Measurements from ENCODE around the gene SLC10A2. TPM values are rescaled to one million over a fixed set of nuclear protein-coding genes. Genes with fewer than 3 reads are reported as not detected.

SLC10A2 gene
- total RNA-seq, 1 donor from 2014 or later = not detected

- TF ChIP-seq, protein P1, sequence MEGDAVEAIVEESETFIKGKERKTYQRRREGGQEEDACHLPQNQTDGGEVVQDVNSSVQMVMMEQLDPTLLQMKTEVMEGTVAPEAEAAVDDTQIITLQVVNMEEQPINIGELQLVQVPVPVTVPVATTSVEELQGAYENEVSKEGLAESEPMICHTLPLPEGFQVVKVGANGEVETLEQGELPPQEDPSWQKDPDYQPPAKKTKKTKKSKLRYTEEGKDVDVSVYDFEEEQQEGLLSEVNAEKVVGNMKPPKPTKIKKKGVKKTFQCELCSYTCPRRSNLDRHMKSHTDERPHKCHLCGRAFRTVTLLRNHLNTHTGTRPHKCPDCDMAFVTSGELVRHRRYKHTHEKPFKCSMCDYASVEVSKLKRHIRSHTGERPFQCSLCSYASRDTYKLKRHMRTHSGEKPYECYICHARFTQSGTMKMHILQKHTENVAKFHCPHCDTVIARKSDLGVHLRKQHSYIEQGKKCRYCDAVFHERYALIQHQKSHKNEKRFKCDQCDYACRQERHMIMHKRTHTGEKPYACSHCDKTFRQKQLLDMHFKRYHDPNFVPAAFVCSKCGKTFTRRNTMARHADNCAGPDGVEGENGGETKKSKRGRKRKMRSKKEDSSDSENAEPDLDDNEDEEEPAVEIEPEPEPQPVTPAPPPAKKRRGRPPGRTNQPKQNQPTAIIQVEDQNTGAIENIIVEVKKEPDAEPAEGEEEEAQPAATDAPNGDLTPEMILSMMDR (IDR thresholded peaks at IDR 0.05) = no peak
- Mint-ChIP-seq H3K4me3 (ENCODE audit: unreplicated experiment) (no peak overlapping the region), H3K4me1 (ENCODE audit: unreplicated experiment) (no peaks in the 10 kb centered on the region), H3K27me3 (ENCODE audit: unreplicated experiment) (peaks cover 10% of the 10 kb centered on the region), H3K27ac (ENCODE audit: unreplicated experiment) (no peak overlapping the region), H3K9me3 (ENCODE audit: unreplicated experiment) (no peaks in the 10 kb centered on the region), H3K36me3 (ENCODE audit: unreplicated experiment) (no peaks in the 10 kb centered on the region)
- no peak for DNase-seq (ENCODE audit: extremely low spot score, unreplicated experiment)
Measured at GRCh38 chr13:103036268-103036667, 29.9 kb downstream of the SLC10A2 start.

GRCh38 chr13:103033999-103034398 lies 32.2 kb downstream of the SLC10A2 start:
- no peaks in the 10 kb centered on the region for H3K4me1 Mint-ChIP-seq (ENCODE audit: unreplicated experiment)
- no peak for DNase-seq (ENCODE audit: extremely low spot score, unreplicated experiment)
- TF ChIP-seq, protein P1 (IDR thresholded peaks at IDR 0.05) = no peak
- peaks cover 2% of the 10 kb centered on the region for H3K27me3 Mint-ChIP-seq (ENCODE audit: unreplicated experiment)
- no peak overlapping the region for H3K27ac Mint-ChIP-seq (ENCODE audit: unreplicated experiment)
- H3K4me3 Mint-ChIP-seq (ENCODE audit: unreplicated experiment) = no peak overlapping the region
- H3K9me3 Mint-ChIP-seq (ENCODE audit: unreplicated experiment) = no peaks in the 10 kb centered on the region
- H3K36me3 Mint-ChIP-seq (ENCODE audit: unreplicated experiment) = no peaks in the 10 kb centered on the region

GRCh38 chr13:103031332-103031873 lies 34.8 kb downstream of the SLC10A2 start:
- Mint-ChIP-seq H3K27me3 (ENCODE audit: unreplicated experiment) (peaks cover 2% of the 10 kb centered on the region), H3K36me3 (ENCODE audit: unreplicated experiment) (no peaks in the 10 kb centered on the region), H3K27ac (ENCODE audit: unreplicated experiment) (no peak overlapping the region), H3K4me3 (ENCODE audit: unreplicated experiment) (no peak overlapping the region), H3K4me1 (ENCODE audit: unreplicated experiment) (no peaks in the 10 kb centered on the region), H3K9me3 (ENCODE audit: unreplicated experiment) (peaks cover 8% of the 10 kb centered on the region)
- no peak for DNase-seq (ENCODE audit: extremely low spot score, unreplicated experiment)
- TF ChIP-seq, protein P1 (IDR thresholded peaks at IDR 0.05) = no peak

DNA sequence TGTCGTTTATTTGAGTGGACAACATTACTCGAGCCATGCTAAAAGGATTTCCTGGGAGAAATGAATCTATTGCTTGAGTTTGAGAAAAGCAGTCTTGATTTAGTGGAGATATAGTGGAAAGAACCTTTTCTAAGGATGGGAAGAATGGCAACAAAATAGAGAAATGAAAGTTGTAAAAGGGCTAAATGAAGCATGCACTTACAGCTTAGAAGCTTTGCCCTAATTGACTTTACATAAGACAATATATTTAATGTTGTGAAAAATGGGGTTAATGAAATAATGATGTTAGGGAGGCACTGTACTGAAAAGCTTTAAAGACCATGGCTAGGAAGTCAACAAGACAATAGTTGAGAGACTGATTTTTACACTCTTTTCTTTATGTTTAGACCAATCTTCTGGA lies 35.4 kb downstream of the SLC10A2 start:
- Mint-ChIP-seq H3K4me1 (ENCODE audit: unreplicated experiment) (no peaks in the 10 kb centered on the region), H3K36me3 (ENCODE audit: unreplicated experiment) (no peaks in the 10 kb centered on the region), H3K9me3 (ENCODE audit: unreplicated experiment) (peaks cover 11% of the 10 kb centered on the region), H3K27ac (ENCODE audit: unreplicated experiment) (no peak overlapping the region), H3K4me3 (ENCODE audit: unreplicated experiment) (no peak overlapping the region), H3K27me3 (ENCODE audit: unreplicated experiment) (peaks cover 2% of the 10 kb centered on the region)
- TF ChIP-seq, protein P1 (IDR thresholded peaks at IDR 0.05) = no peak
- DNase-seq (ENCODE audit: extremely low spot score, unreplicated experiment) = no peak

GRCh38 chr13:103029798-103030197 lies 36.4 kb downstream of the SLC10A2 start:
- H3K4me1 Mint-ChIP-seq (ENCODE audit: unreplicated experiment) = no peaks in the 10 kb centered on the region
- H3K36me3 Mint-ChIP-seq (ENCODE audit: unreplicated experiment) = no peaks in the 10 kb centered on the region
- TF ChIP-seq, protein P1 (IDR thresholded peaks at IDR 0.05) = no peak
- no peak for DNase-seq (ENCODE audit: extremely low spot score, unreplicated experiment)
- H3K9me3 Mint-ChIP-seq (ENCODE audit: unreplicated experiment) = peaks cover 19% of the 10 kb centered on the region
- peaks cover 2% of the 10 kb centered on the region for H3K27me3 Mint-ChIP-seq (ENCODE audit: unreplicated experiment)
- H3K4me3 Mint-ChIP-seq (ENCODE audit: unreplicated experiment) = no peak overlapping the region
- no peak overlapping the region for H3K27ac Mint-ChIP-seq (ENCODE audit: unreplicated experiment)

Measured in osteocyte (in vitro differentiated cells).